HEK293 (cell line): Measurements from ENCODE around the gene OTOP3.

Source experiments
- MEIS1 ChIP-seq: sonication (generic); formaldehyde crosslinking; IDR thresholded peaks from 2 replicates; pipeline ENCODE4 v1.8.1; 2022; ENCODE audit warnings: missing genetic modification reagents, mild to moderate bottlenecking, borderline replicate concordance
- OVOL3 ChIP-seq: fragments of 450-650 bp; formaldehyde crosslinking; IDR thresholded peaks from 2 replicates; pipeline ENCODE4 v1.5.1; 2016; ENCODE audit warnings: missing biosample characterization, missing genetic modification characterization
- SP2 ChIP-seq: fragments of 450-650 bp; formaldehyde crosslinking; IDR thresholded peaks from 2 replicates; pipeline ENCODE4 v1.5.1; 2016; ENCODE audit warnings: missing biosample characterization, missing genetic modification characterization
- SP7 ChIP-seq: fragments of 450-650 bp; formaldehyde crosslinking; IDR thresholded peaks from 2 replicates; pipeline ENCODE4 v1.5.1; 2016; ENCODE audit warnings: missing biosample characterization, missing genetic modification characterization
- TCF7L2 ChIP-seq: IDR thresholded peaks from 2 replicates; pipeline ENCODE4 v1.6.1; 2011; ENCODE audit warnings: low read depth, mild to moderate bottlenecking, inconsistent platforms, low read length, moderate library complexity, borderline replicate concordance
- ZNF146 ChIP-seq: fragments of 450-650 bp; formaldehyde crosslinking; IDR thresholded peaks from 2 replicates; pipeline ENCODE4 v1.5.1; 2016; ENCODE audit warnings: missing biosample characterization, missing genetic modification characterization
- ZNF600 ChIP-seq: fragments of 450-650 bp; formaldehyde crosslinking; IDR thresholded peaks from 2 replicates; pipeline ENCODE4 v1.5.1; 2016; ENCODE audit warnings: missing biosample characterization, missing genetic modification characterization
- ZNF660 ChIP-seq: fragments of 450-650 bp; IDR thresholded peaks from 2 replicates; pipeline ENCODE4 v1.5.1; 2018; ENCODE audit warnings: missing biosample characterization, mild to moderate bottlenecking, missing genetic modification characterization
- ZNF785 ChIP-seq: fragments of 450-650 bp; formaldehyde crosslinking; IDR thresholded peaks from 2 replicates; pipeline ENCODE4 v1.5.1; 2016; ENCODE audit warnings: missing biosample characterization, missing genetic modification characterization
- TF ChIP-seq, protein P1 (sequence below): fragments of 450-650 bp; formaldehyde crosslinking; IDR thresholded peaks from 2 replicates; pipeline ENCODE4 v1.5.1; 2016; ENCODE audit warnings: missing biosample characterization, missing genetic modification characterization
- TF ChIP-seq, protein P2 (sequence below): IDR thresholded peaks from 2 replicates; pipeline ENCODE4 v1.6.1; 2011; ENCODE audit warnings: mild to moderate bottlenecking, low read depth, low read length, borderline replicate concordance
- TF ChIP-seq, protein P3 (sequence below): fragments of 450-650 bp; formaldehyde crosslinking; IDR thresholded peaks from 2 replicates; pipeline ENCODE4 v1.5.1; 2016; ENCODE audit warnings: missing biosample characterization, missing genetic modification characterization
- TF ChIP-seq, protein P4 (sequence below): fragments of 450-650 bp; formaldehyde crosslinking; IDR thresholded peaks from 2 replicates; pipeline ENCODE4 v1.5.1; 2016; ENCODE audit warnings: missing biosample characterization, missing genetic modification characterization
- TF ChIP-seq, protein P5 (sequence below): fragments of 450-650 bp; formaldehyde crosslinking; IDR thresholded peaks from 2 replicates; pipeline ENCODE4 v1.5.1; 2016; ENCODE audit warnings: missing biosample characterization, missing genetic modification characterization

DNA sequence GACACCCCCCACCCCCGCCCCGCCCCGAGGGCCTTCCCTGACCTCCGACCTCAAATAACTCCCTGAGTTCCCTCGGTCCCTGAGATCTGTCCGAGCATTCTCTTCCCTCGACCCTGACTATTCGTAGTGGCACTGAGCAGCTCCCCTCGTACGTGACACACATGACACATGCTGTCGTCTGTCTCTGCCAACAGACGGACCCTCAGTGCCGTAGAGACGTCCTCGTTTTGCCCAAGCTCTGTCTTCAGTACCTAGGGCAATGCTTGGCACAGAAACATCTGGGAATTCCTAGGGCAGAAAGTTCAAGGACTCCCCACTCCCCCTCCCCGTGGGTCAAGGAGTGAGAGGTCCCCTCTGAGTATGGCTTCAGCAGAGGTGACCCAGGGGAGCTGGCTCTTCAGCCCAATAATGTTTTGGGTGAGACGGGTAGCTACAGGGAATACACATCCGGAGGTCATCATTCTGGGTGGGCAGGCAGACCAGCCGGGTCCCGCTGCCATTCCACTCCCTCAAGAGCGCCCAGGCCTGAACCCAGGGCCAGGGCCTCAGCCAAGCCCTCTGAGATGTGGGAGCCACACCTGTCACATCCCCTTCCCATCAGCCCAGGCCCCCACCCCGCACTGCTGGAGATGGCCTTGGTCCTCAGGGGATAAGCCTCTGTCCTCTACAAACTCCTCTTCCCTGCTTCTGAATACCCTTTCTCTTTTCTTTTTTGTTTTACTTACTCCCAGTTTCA is 41.6 kb upstream of the OTOP3 start:
- TF ChIP-seq OVOL3 (tag by site-specific recombination) (no peak), TCF7L2 (no peak), ZNF600 (tag by site-specific recombination) (no peak), ZNF785 (tag by site-specific recombination) (no peak), MEIS1 (CRISPR knock-in tag) (no peak), ZNF146 (tag by site-specific recombination) (no peak), SP2 (tag by site-specific recombination) (no peak), ZNF660 (tag by site-specific recombination) (no peak), SP7 (tag by site-specific recombination) (no peak)
- TF ChIP-seq, protein P1, sequence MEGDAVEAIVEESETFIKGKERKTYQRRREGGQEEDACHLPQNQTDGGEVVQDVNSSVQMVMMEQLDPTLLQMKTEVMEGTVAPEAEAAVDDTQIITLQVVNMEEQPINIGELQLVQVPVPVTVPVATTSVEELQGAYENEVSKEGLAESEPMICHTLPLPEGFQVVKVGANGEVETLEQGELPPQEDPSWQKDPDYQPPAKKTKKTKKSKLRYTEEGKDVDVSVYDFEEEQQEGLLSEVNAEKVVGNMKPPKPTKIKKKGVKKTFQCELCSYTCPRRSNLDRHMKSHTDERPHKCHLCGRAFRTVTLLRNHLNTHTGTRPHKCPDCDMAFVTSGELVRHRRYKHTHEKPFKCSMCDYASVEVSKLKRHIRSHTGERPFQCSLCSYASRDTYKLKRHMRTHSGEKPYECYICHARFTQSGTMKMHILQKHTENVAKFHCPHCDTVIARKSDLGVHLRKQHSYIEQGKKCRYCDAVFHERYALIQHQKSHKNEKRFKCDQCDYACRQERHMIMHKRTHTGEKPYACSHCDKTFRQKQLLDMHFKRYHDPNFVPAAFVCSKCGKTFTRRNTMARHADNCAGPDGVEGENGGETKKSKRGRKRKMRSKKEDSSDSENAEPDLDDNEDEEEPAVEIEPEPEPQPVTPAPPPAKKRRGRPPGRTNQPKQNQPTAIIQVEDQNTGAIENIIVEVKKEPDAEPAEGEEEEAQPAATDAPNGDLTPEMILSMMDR (tag by site-specific recombination), result no peak
- TF ChIP-seq, protein P2, sequence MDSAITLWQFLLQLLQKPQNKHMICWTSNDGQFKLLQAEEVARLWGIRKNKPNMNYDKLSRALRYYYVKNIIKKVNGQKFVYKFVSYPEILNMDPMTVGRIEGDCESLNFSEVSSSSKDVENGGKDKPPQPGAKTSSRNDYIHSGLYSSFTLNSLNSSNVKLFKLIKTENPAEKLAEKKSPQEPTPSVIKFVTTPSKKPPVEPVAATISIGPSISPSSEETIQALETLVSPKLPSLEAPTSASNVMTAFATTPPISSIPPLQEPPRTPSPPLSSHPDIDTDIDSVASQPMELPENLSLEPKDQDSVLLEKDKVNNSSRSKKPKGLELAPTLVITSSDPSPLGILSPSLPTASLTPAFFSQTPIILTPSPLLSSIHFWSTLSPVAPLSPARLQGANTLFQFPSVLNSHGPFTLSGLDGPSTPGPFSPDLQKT, result no peak
- TF ChIP-seq, protein P3, sequence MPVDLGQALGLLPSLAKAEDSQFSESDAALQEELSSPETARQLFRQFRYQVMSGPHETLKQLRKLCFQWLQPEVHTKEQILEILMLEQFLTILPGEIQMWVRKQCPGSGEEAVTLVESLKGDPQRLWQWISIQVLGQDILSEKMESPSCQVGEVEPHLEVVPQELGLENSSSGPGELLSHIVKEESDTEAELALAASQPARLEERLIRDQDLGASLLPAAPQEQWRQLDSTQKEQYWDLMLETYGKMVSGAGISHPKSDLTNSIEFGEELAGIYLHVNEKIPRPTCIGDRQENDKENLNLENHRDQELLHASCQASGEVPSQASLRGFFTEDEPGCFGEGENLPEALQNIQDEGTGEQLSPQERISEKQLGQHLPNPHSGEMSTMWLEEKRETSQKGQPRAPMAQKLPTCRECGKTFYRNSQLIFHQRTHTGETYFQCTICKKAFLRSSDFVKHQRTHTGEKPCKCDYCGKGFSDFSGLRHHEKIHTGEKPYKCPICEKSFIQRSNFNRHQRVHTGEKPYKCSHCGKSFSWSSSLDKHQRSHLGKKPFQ (tag by site-specific recombination), result no peak
- TF ChIP-seq, protein P4, sequence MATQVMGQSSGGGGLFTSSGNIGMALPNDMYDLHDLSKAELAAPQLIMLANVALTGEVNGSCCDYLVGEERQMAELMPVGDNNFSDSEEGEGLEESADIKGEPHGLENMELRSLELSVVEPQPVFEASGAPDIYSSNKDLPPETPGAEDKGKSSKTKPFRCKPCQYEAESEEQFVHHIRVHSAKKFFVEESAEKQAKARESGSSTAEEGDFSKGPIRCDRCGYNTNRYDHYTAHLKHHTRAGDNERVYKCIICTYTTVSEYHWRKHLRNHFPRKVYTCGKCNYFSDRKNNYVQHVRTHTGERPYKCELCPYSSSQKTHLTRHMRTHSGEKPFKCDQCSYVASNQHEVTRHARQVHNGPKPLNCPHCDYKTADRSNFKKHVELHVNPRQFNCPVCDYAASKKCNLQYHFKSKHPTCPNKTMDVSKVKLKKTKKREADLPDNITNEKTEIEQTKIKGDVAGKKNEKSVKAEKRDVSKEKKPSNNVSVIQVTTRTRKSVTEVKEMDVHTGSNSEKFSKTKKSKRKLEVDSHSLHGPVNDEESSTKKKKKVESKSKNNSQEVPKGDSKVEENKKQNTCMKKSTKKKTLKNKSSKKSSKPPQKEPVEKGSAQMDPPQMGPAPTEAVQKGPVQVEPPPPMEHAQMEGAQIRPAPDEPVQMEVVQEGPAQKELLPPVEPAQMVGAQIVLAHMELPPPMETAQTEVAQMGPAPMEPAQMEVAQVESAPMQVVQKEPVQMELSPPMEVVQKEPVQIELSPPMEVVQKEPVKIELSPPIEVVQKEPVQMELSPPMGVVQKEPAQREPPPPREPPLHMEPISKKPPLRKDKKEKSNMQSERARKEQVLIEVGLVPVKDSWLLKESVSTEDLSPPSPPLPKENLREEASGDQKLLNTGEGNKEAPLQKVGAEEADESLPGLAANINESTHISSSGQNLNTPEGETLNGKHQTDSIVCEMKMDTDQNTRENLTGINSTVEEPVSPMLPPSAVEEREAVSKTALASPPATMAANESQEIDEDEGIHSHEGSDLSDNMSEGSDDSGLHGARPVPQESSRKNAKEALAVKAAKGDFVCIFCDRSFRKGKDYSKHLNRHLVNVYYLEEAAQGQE (tag by site-specific recombination), result no peak
- TF ChIP-seq, protein P5, sequence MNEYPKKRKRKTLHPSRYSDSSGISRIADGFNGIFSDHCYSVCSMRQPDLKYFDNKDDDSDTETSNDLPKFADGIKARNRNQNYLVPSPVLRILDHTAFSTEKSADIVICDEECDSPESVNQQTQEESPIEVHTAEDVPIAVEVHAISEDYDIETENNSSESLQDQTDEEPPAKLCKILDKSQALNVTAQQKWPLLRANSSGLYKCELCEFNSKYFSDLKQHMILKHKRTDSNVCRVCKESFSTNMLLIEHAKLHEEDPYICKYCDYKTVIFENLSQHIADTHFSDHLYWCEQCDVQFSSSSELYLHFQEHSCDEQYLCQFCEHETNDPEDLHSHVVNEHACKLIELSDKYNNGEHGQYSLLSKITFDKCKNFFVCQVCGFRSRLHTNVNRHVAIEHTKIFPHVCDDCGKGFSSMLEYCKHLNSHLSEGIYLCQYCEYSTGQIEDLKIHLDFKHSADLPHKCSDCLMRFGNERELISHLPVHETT (tag by site-specific recombination), result no peak
